ENCODE results near the gene CHRNG.

- no peak for TF ChIP-seq CTCF (conservative IDR thresholded peaks at IDR 0.05; ENCODE audit: low read depth in 2 of 2)
- TF ChIP-seq, protein P1, sequence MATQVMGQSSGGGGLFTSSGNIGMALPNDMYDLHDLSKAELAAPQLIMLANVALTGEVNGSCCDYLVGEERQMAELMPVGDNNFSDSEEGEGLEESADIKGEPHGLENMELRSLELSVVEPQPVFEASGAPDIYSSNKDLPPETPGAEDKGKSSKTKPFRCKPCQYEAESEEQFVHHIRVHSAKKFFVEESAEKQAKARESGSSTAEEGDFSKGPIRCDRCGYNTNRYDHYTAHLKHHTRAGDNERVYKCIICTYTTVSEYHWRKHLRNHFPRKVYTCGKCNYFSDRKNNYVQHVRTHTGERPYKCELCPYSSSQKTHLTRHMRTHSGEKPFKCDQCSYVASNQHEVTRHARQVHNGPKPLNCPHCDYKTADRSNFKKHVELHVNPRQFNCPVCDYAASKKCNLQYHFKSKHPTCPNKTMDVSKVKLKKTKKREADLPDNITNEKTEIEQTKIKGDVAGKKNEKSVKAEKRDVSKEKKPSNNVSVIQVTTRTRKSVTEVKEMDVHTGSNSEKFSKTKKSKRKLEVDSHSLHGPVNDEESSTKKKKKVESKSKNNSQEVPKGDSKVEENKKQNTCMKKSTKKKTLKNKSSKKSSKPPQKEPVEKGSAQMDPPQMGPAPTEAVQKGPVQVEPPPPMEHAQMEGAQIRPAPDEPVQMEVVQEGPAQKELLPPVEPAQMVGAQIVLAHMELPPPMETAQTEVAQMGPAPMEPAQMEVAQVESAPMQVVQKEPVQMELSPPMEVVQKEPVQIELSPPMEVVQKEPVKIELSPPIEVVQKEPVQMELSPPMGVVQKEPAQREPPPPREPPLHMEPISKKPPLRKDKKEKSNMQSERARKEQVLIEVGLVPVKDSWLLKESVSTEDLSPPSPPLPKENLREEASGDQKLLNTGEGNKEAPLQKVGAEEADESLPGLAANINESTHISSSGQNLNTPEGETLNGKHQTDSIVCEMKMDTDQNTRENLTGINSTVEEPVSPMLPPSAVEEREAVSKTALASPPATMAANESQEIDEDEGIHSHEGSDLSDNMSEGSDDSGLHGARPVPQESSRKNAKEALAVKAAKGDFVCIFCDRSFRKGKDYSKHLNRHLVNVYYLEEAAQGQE (IDR thresholded peaks at IDR 0.05; ENCODE audit: unreplicated experiment) = no peak
- no peak for TF ChIP-seq EZH2 (IDR thresholded peaks at IDR 0.05; ENCODE audit: low read depth, unreplicated experiment)
- no peak for TF ChIP-seq POLR2AphosphoS5 (IDR thresholded peaks at IDR 0.05; ENCODE audit: low read depth)
These were observed 1.9 kb downstream of the CHRNG start for GRCh38 chr2:232541195-232541960.
